GM21447 (cell line): ENCODE results near the gene THBD.

Experiments
- ATAC-seq: cut with Tn5 transposase; IDR thresholded peaks from one replicate; pipeline ENCODE4 v1.9.1; 2021; ENCODE audit not compliant: unreplicated experiment

Gene THBD

DNA sequence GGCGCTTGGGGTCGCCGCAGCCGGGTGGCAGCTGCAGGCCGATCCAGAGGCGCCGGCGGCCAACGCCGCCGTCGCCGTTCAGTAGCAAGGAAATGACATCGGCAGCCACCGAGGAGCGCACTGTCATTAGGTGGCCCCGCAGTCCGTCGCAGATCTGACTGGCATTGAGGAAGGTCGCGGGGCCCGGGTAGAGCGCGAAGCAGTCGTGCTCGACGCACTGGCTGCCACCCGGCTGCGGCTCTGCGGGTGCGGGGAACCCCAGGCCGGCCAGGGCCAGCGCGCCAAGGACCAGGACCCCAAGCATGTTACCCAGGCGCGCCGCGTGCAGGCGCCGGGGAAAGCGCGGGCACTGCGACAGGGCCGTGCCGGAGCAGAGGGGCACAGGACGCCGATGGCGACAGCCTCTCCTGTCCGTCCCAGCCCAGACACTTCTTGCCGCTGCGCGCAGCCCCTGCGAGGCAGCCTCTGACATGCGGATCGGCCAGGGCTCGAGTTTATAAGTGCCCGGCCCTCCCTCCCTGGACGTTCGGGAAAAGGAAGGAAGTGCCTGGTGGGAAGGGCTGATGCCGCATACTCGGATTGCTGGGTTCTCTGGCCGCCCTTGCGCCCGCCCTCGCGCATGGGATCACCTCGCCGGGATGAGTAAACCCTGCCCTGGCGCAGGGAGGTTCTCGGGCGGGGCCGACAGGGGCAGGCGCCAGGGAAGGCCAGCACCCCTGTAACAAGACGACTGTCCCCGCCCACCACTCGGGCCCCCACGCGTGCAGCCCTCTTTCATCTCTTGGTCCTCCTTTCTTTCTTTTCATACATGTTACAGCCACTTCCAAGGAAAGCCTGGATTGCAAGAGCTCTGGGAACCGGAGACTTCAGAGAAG, at the start of gene THBD:
Gene THBD (minus strand): TSS at position 472 of the 875 bp plus-strand sequence. CDS start 168 bp downstream, at position 304.
- no peak for ATAC-seq

GRCh38 chr20:23097636-23098580, 48.4 kb upstream of the THBD start:
- ATAC-seq: no peak

GRCh38 chr20:23096986-23097520, 47.6 kb upstream of the THBD start:
- no peak for ATAC-seq

- ATAC-seq: no peak
These were observed 46.6 kb upstream of the THBD start for GRCh38 chr20:23096097-23096496.

GRCh38 chr20:23095499-23095898, 46.0 kb upstream of the THBD start:
- no peak for ATAC-seq

GRCh38 chr20:23094927-23095326, 45.5 kb upstream of the THBD start:
- no peak for ATAC-seq

DNA sequence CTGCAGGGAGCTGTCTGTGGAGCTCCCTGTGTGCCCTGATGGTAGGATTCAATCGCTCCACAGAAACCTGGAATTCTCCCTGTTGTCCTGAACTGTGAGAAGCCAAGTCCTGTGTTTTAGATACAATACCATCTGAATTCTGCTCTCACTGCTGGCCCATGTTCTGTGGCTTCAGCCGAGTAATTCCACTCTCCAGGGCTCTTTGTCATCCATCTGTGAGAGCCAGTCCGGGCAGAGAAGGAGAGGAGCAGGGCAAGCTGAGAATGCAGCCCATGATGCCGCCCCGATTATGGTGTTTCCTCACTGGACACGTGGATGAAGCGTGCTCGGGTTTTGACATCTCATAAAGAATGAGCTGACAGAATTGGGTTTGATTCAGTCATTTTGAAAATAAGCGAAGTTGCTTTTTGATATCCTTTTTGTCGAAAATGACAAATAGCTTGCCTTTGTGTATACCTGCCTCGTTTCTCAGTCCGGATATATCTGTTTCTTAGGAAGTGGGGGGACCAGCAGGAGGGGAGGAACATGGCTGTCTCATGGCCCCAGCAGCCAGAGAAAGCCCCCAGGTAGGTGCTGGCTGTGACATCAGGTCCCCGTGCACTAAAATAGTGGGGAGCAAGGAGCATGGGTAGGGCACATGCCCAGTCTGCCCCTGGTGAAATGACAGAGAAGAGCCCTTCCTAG, 44.9 kb upstream of the THBD start:
- no peak for ATAC-seq

DNA sequence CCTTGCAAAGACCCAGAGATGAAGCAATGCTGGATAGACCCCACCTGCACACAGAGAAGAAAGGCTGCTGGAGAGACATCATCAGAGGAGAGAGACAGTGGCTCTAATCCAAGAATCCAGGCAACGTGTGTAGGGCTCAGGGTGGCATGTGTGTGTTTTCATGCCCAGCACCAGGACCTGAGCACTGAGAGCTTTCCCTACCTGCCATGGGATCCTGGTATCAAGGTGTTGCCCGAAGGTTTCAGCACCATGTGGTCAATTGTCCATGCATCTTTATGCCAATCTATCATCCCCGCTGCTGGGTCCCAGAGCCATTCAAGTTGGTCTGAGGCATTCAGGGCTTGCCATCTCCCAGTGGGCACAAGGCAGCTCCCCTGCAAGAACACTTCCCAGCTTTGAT, 44.1 kb upstream of the THBD start:
- ATAC-seq: no peak

- ATAC-seq: no peak
These were observed 43.5 kb upstream of the THBD start for GRCh38 chr20:23092861-23093495.

GRCh38 chr20:23092384-23092756, 42.9 kb upstream of the THBD start:
- ATAC-seq: no peak

- no peak for ATAC-seq
These were observed 42.4 kb upstream of the THBD start for GRCh38 chr20:23091721-23092383.

- ATAC-seq: no peak
These were observed 41.4 kb upstream of the THBD start for GRCh38 chr20:23090878-23091277.

DNA sequence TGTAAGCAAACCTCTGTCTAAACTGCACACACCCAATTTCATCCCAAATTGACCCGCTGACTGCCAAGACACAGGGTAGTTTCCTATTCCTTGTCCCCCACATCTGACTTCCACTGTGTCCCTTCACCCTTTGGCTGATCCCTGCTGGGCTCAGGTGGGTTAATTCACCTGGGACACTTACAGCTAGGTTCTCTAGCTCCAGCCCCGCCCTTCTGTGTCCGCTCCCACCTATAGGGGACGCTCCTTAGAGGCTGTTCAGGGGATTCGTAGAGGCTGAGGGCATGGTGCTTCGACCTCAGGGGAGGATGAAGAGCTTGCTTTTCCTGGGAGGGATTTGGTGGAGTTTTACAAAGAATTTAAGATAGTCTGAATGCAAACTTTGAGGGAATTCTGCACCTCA, 40.7 kb upstream of the THBD start:
- no peak for ATAC-seq

DNA sequence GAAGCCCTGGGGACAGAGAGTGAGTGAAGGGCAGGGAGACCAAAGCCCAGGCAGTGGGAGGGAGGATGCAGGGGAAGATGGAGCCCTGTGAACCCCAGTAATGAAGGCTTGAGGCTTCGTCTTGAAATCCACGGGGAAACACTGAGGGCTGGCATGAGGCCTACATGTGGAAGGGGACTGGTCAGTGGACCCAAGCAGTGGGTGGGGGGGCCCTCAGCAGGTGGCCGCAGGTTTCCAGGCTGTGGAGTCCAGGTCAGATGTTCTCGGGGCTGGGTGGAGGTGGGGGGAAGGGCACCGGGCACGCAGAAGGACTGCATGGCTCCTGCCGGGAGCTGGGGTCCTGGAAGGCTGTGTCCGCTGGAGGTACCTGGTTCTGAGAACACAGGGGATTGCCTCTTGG, 39.4 kb upstream of the THBD start:
- ATAC-seq: no peak

DNA sequence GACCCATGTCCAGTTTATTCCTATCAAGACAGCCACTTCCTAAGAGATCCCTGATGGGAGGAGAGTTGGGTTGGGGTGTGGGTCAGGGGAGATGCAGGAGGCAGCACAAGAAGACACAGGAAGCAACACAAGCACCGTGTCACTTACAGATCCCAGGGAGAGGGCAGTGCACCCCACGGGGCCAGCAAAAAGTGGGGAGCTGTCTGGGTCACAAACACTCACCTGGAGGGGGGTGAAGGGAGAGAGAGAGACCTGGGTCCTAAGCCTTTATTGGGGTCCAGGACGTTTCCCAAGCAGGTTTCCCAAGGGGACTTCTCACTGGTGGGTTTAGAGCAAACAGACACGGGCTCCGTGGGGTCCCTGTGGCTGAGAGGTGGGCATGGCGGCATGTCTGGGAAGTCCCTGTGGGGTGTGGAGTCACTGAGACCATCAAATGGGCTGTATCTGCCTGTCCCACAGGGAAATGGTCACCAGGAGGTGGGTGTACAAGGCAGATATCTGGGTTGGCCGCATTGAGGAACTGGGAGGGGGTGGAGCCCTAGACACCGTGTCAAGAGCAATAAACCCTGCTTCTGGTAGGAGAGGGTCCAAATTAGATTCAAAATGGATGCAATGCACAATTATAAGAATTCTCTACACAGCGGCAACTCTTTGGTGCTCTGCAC, 38.2 kb upstream of the THBD start:
- no peak for ATAC-seq

DNA sequence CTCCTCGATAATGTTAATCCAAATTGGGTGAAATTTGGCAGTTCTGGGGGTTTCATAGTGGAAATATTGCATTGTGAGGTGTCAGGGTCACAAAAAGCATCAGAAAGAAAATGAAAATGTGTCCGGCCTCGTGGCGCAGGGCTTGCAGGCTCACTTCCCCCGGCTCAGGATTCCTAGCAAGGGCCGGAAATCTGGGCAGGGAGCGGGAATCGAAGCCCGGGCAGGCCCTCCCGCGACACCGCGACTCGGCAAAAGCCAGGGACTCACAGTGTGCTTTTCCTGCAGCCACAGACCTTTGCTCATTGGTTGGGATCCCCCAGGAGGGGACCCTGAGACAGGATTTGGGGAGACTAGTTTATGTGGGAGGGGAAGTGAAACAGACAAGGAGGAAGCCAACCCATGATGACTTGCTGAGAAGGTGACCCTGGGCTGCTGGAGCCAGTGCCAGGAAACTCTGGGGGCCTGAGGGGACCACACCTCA, 37.5 kb upstream of the THBD start:
- no peak for ATAC-seq

DNA sequence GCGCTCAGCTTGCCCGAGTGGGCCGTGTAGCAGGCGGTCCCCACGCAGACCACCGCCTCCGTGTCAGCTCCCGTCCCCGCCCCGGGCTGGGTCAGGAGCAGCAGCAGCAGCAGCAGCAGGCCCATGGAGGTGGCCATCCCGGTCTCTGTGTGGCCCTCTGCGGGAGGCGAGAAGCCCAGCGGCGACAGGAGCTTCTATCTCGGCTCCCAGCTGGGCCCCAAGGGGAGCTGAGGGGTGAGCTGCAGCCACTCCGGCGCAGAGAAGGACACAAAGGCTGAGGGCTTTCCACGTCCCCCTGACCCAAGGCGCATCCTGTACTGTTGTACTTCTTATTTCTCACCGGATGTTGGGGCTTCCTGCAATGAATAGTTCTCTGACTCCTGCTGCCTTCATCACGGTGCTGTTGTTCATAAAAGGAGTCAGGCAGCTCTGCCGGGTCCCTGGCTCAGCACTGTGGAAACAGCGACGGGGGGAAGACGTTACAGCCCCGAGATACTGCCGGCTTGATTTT, 36.6 kb upstream of the THBD start, which contains the start of gene CD93:
Gene CD93 (minus strand): TSS at position 269 of the 511 bp plus-strand sequence. CDS start 132 bp downstream, at position 137.
- peak; percentile 78 for ATAC-seq

DNA sequence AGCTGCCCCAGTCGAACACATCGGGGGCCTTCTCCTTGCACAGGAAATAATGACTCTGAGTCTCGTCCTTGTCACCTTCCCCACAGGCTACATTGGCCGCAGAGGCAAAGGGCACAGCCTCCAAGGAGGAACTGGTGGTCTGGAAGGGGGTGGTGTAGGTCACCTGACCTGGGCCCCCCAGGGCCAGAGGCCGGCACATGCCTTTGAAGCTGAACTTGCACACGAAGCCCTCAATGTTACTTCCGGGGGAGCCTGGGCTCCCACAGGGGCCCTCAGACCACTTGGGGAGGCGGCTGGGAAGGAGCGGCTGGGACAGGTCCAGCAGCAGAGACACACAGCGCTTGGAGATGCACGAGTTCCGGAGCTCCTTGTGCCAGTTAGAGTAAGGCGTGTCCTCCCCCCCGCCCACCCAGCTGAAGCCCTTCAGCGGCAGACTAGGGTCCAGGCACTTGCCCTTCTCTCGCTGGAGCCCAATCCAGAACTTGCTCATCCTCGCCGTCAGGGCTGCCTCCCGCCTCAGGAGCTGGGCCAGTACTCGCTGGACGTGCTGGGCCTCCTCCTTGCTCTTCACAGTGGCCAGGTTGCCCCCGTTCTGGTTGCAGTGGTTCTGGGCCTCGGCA, 36.1 kb upstream of the THBD start:
- ATAC-seq: no peak
